KMS-11 (cell line): ENCODE data around the gene BAZ1A.

Experiments used
- H2AFZ ChIP-seq: fragments of 200-600 bp; sonication (generic); 2 replicates; pipeline ENCODE4 v1.6.1; 2016; ENCODE audit warnings: antibody characterized with exemption, mixed run types, low read depth
- H3K27ac ChIP-seq: fragments of 200-600 bp; sonication (generic); 2 replicates; pipeline ENCODE4 v1.6.1; 2016; ENCODE audit warnings: mild to moderate bottlenecking, mixed run types
- H3K27me3 ChIP-seq: fragments of 200-600 bp; sonication (generic); 2 replicates; pipeline ENCODE4 v1.6.1; 2017; ENCODE audit warnings: mild to moderate bottlenecking, low read depth, mixed run types, moderate library complexity; ENCODE audit not compliant: insufficient read depth
- H3K36me3 ChIP-seq: fragments of 200-600 bp; sonication (generic); 2 replicates; pipeline ENCODE4 v1.6.1; 2017; ENCODE audit warnings: mild to moderate bottlenecking, mixed run types; ENCODE audit not compliant: insufficient read depth
- H3K4me1 ChIP-seq: fragments of 200-600 bp; sonication (generic); 2 replicates; pipeline ENCODE4 v1.6.1; 2016; ENCODE audit warnings: mild to moderate bottlenecking, low read depth, mixed run types; ENCODE audit not compliant: poor library complexity, severe bottlenecking
- H3K4me2 ChIP-seq: fragments of 200-600 bp; sonication (generic); 2 replicates; pipeline ENCODE4 v1.7.0; 2016; ENCODE audit warnings: mild to moderate bottlenecking, mixed run types
- H3K4me3 ChIP-seq: fragments of 200-600 bp; sonication (generic); IDR thresholded peaks from 2 replicates; pipeline ENCODE4 v1.6.1; 2017; ENCODE audit warnings: low read depth, low read length, mixed read lengths; ENCODE audit not compliant: insufficient read depth
- H3K79me2 ChIP-seq: fragments of 200-600 bp; sonication (generic); 2 replicates; pipeline ENCODE4 v1.6.1; 2016; ENCODE audit warnings: low read depth, mixed run types; ENCODE audit not compliant: insufficient read depth
- H3K9ac ChIP-seq: fragments of 200-600 bp; sonication (generic); 2 replicates; pipeline ENCODE4 v1.6.1; 2016; ENCODE audit warnings: mild to moderate bottlenecking, mixed run types
- H4K20me1 ChIP-seq: fragments of 200-600 bp; sonication (generic); 2 replicates; pipeline ENCODE4 v1.6.1; 2016; ENCODE audit warnings: mild to moderate bottlenecking, mixed run types; ENCODE audit not compliant: insufficient read depth
- CTCF ChIP-seq: fragments of 200-600 bp; sonication (generic); conservative IDR thresholded peaks from 2 replicates; pipeline ENCODE4 v1.6.1; 2017; ENCODE audit warnings: low read depth, mild to moderate bottlenecking, antibody characterized with exemption, low read length, moderate library complexity, mixed read lengths

The BAZ1A gene

DNA sequence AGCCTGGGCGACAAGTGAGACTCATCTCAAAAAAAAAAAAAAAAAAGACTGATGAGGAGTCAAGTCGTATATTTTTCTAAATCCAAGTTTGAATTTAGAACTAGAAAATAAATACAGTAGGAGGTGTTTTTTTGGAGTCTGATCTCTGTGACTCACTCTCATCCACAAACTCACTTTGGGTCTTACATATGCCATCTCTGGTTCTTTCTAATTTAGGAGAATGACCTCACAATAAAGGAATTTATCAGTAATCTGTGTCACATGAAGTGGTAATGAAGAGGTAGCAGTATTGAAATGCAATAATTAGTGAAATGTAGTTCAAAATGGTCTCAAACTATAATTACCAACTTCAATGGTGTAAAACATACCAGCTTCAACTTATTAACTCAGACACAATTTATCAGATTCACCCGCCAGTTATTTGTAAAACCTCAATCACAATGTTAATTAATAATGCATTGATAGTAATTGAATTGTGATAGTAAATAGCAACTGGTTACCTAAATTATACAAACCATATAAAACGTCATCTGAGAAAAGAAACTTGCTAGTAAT is 156.3 kb downstream of the BAZ1A start:
- no peaks in the 10 kb centered on the region for H4K20me1 ChIP-seq
- H3K79me2 ChIP-seq = no peaks in the 10 kb centered on the region
- no peak overlapping the region for H3K27ac ChIP-seq
- no peak overlapping the region for H2AFZ ChIP-seq
- H3K4me2 ChIP-seq = no peak overlapping the region
- no peak overlapping the region for H3K9ac ChIP-seq
- H3K4me3 ChIP-seq = no peak overlapping the region
- no peaks in the 10 kb centered on the region for H3K36me3 ChIP-seq
- no peaks in the 10 kb centered on the region for H3K27me3 ChIP-seq
- no peak for TF ChIP-seq CTCF
- H3K4me1 ChIP-seq = peaks cover 20% of the 10 kb centered on the region

DNA sequence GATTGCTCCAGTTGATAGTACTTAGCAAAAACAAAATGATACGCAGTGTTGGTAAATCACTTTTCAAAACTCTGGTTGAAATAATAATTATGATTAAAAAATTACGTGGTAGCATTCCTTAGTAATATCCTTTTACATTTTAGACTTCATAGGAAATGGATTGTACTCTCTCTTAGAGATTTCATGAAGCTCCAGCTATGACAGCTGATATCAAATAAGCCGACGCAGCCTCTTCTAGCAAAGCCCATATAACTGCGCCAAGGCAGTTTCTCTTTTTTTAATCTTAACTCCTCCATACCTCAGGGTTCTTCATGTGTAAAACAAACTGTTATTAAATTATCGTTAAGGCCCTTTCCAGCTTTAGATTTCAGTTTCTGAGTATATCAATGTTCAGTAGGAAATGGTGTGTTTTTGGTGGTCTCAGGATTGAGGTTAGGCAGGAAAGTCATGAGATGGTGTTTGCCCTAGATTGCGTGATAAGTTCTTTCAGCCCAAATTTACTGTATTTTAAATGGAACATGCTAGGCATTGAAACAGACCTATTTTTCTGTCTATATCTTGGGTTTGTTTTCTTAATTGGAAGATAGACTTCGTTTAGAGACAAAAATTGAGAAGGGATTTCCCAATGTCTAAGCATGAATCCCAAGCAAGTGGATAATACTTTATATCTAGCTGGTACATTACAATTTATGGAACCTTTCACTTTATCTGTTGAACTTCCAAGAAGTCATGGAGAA is 159.9 kb downstream of the BAZ1A start:
- peak overlapping the region; percentile 42 for H3K4me2 ChIP-seq
- TF ChIP-seq CTCF = no peak
- H3K36me3 ChIP-seq = no peaks in the 10 kb centered on the region
- H4K20me1 ChIP-seq = no peaks in the 10 kb centered on the region
- H3K27me3 ChIP-seq = no peaks in the 10 kb centered on the region
- H2AFZ ChIP-seq = peak overlapping the region; percentile 75
- peaks cover 10% of the 10 kb centered on the region; the same call in 1 of the 2 replicates for H3K79me2 ChIP-seq
- H3K27ac ChIP-seq = no peak overlapping the region
- no peak overlapping the region for H3K4me3 ChIP-seq
- H3K9ac ChIP-seq = peak overlapping the region; percentile 77; the same call in 1 of the 2 replicates
- peaks cover 40% of the 10 kb centered on the region for H3K4me1 ChIP-seq

DNA sequence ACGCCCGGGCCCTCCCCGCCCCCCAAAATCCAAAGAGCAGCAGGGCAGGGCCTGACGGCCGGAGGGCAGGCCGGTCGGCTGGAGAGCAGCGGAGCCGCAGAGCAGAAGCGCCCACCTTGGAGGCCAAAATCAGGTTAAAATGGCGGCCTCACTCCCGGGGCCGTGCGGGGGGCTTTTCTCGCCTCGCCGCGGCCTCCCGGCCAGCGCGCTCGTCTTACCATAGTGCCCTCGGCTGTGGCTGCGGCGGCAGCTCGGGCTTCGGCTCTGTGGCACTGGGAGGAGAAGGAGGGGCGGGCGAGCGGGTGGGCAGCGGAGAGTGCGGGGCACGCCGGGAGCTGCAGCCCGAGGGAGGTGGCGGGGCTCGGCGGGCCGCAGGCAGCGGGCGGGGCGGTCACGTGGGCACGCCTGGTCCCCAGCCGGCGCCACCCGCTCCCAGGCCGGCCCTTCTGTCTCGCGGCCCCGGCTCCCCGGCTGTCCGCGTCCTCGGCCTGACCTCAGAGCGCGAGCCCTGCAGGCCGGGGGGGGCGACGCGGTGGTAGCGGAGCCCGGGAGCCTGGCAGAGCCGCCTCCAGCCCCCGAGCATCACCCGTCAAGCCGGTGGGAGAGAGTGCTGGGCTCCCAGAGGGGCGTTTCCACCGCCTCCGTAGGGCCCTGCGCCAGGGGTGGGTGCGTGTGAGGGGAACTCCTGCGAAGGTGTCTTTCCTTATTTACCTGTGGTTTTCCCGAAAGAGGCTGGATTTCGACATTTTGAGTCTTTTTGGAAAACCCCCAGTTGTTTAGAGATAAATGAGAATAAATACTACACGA is 160.6 kb downstream of the BAZ1A start, which contains the start of gene CFL2:
TSS of gene CFL2 (minus strand) at position 274 of the 807 bp plus-strand sequence. CDS start at position 221, 53 bp downstream.
- Histone ChIP-seq H3K27me3 (no peaks in the 10 kb centered on the region), H3K4me1 (peaks cover 47% of the 10 kb centered on the region), H3K36me3 (no peaks in the 10 kb centered on the region), H3K4me3 (no peak within 1 kb of the TSS), H3K79me2 (peaks cover 15% of the 10 kb centered on the region; the same call in 1 of the 2 replicates), H2AFZ (peak within 1 kb of the TSS; percentile 75), H3K27ac (peak within 1 kb of the TSS; percentile 62), H3K9ac (peak within 1 kb of the TSS; percentile 77; the same call in 1 of the 2 replicates), H3K4me2 (peak within 1 kb of the TSS; percentile 98), H4K20me1 (no peaks in the 10 kb centered on the region)
- TF ChIP-seq CTCF = no peak

GRCh38 chr14:34713681-34714319 is 161.4 kb downstream of the BAZ1A start:
- H4K20me1 ChIP-seq = no peaks in the 10 kb centered on the region
- no peaks in the 10 kb centered on the region for H3K27me3 ChIP-seq
- peaks cover 15% of the 10 kb centered on the region; the same call in 1 of the 2 replicates for H3K79me2 ChIP-seq
- H3K27ac ChIP-seq = peak overlapping the region; percentile 62
- no peaks in the 10 kb centered on the region for H3K36me3 ChIP-seq
- TF ChIP-seq CTCF = no peak
- H3K9ac ChIP-seq = peak overlapping the region; percentile 77; the same call in 1 of the 2 replicates
- H2AFZ ChIP-seq = peak overlapping the region; percentile 75
- no peak overlapping the region for H3K4me3 ChIP-seq
- peak overlapping the region; percentile 98 for H3K4me2 ChIP-seq
- peaks cover 50% of the 10 kb centered on the region for H3K4me1 ChIP-seq
